HepG2 (cell line): ENCODE measurements around the gene USH2A. TPM values are rescaled to one million over a fixed set of nuclear protein-coding genes. Genes with fewer than 3 reads are reported as not detected.

Experiments
- ATAC-seq: fragments of 200-7000 bp; cut with Tn5 transposase; 3 replicates; pipeline ENCODE4 v1.9.1; 2020; ENCODE audit warnings: mild to moderate bottlenecking, moderate library complexity
- BruUV-seq: library from RNA; stranded (reverse); fragments of 400-500 nt; replicated peaks from 2 replicates; lab custom pipeline; 2021; lab: Mats Ljungman, UMichigan
- CTCF ChIA-PET: fragments of 300-600 bp; formaldehyde crosslinking; extraction: SDS; loops from one replicate; lab custom pipeline; 2021; ENCODE audit warnings: low total read pairs, inconsistent platforms, low intra/inter-chr PET ratio; lab: Yijun Ruan, JAX
- POLR2A ChIA-PET: fragments of 350-600 bp; sonication (Branson Sonifier 250); formaldehyde crosslinking; loops from one replicate; lab custom pipeline; 2020; ENCODE audit warnings: antibody characterized with exemption, inconsistent platforms; lab: Yijun Ruan, JAX
- DNase-seq: peaks from one replicate; pipeline ENCODE4 v3.0.0-alpha.2; 2015; ENCODE audit warnings: low spot score
- FAIRE-seq: peaks from 3 replicates; lab custom pipeline; 2011; peaks lifted over from hg19 to GRCh38; lab: Jason Lieb, UNC
- H2AFZ ChIP-seq: one replicate; pipeline ENCODE4 v1.6.1; 2011; ENCODE audit warnings: low read length, inconsistent platforms
- H3K27ac ChIP-seq: fragments of 300-600 bp; 3 replicates; pipeline ENCODE4 v1.8.0; 2011; ENCODE audit warnings: mixed run types, mild to moderate bottlenecking, mixed read lengths, low read length, inconsistent platforms; ENCODE audit not compliant: insufficient read depth; ENCODE audit errors: extremely low read length
- H3K27me3 ChIP-seq, 2 experiments: fragments of 200-600 bp in 1 of 2; 2 replicates in 1 of 2; 3 replicates in 1 of 2; pipeline versions ENCODE4 v1.6.0 to v1.8.0; 2011; ENCODE audit warnings: low read length in 2 of 2, mild to moderate bottlenecking in 2 of 2, moderate library complexity in 2 of 2, inconsistent platforms in 1 of 2; ENCODE audit not compliant: insufficient read depth in 2 of 2, control insufficient read depth in 1 of 2
- H3K36me3 ChIP-seq, 2 experiments: fragments of 200-600 bp in 1 of 2; replicated peaks in 1 of 2; 2 replicates in 1 of 2; 3 replicates in 1 of 2; pipeline versions ENCODE4 v1.5.1 to v1.8.0; 2011; ENCODE audit warnings: low read length in 2 of 2, inconsistent platforms in 1 of 2; ENCODE audit not compliant: insufficient read depth in 2 of 2, control insufficient read depth in 1 of 2
- H3K4me1 ChIP-seq: 2 replicates; pipeline ENCODE4 v1.5.1; 2012; ENCODE audit warnings: low read length, inconsistent platforms; ENCODE audit not compliant: insufficient read depth
- H3K4me2 ChIP-seq: 2 replicates; pipeline ENCODE4 v1.6.0; 2011; ENCODE audit warnings: low read depth, low read length, inconsistent platforms
- H3K4me3 ChIP-seq, 3 experiments: fragments of 200-600 bp in 1 of 3; sonication (generic), shearing (Covaris generic) in 1 of 3; replicated peaks in 1 of 3; 2 replicates each; pipeline ENCODE4 v1.5.1; 2011 to 2016; ENCODE audit warnings: low read length in 3 of 3, inconsistent platforms in 2 of 3, low read depth in 2 of 3, mild to moderate bottlenecking in 2 of 3, control low read depth in 1 of 3, mixed read lengths in 1 of 3; ENCODE audit not compliant: insufficient read depth in 1 of 3
- H3K79me2 ChIP-seq: one replicate; pipeline ENCODE4 v1.6.1; 2011; ENCODE audit warnings: low read length, inconsistent platforms; ENCODE audit not compliant: insufficient read depth
- H3K9ac ChIP-seq: 2 replicates; pipeline ENCODE4 v1.6.0; 2011; ENCODE audit warnings: mild to moderate bottlenecking, low read depth, low read length, inconsistent platforms; ENCODE audit not compliant: insufficient read depth
- H3K9me3 ChIP-seq: 2 replicates; pipeline ENCODE4 v1.5.1; 2012; ENCODE audit warnings: mild to moderate bottlenecking, low read length
- H4K20me1 ChIP-seq: 2 replicates; pipeline ENCODE4 v1.6.0; 2011; ENCODE audit warnings: inconsistent platforms, mild to moderate bottlenecking, low read length, moderate library complexity; ENCODE audit not compliant: insufficient read depth
- BORCS8-MEF2B ChIP-seq: sonication (generic); formaldehyde crosslinking; IDR thresholded peaks from 2 replicates; pipeline ENCODE4 v1.8.0; 2022; ENCODE audit warnings: mild to moderate bottlenecking, missing genetic modification reagents
- GATAD1 ChIP-seq: IDR thresholded peaks from 2 replicates; pipeline ENCODE4 v1.6.1; 2016; ENCODE audit warnings: missing genetic modification reagents, missing compliant biosample characterization
- MAFK ChIP-seq, 2 experiments: IDR thresholded peaks in 1 of 2; conservative IDR thresholded peaks in 1 of 2; 2 replicates each; pipeline ENCODE4 v1.6.1; 2011; ENCODE audit warnings: improper control_type of control experiment in 2 of 2, low read length in 2 of 2
- NBN ChIP-seq: fragments of 450-650 bp; conservative IDR thresholded peaks from 2 replicates; pipeline ENCODE4 v1.6.1; 2017
- PHB2 ChIP-seq: fragments of 450-650 bp; IDR thresholded peaks from 2 replicates; pipeline ENCODE4 v1.6.1; 2018; ENCODE audit not compliant: partially characterized antibody
- PHF20 ChIP-seq: sonication (generic); formaldehyde crosslinking; IDR thresholded peaks from 2 replicates; pipeline ENCODE4 v1.5.0; 2020; ENCODE audit warnings: mild to moderate bottlenecking, missing genetic modification reagents
- REL ChIP-seq: sonication (generic); formaldehyde crosslinking; conservative IDR thresholded peaks from 2 replicates; pipeline ENCODE4 v1.8.0; 2022; ENCODE audit warnings: mild to moderate bottlenecking, missing genetic modification reagents, moderate library complexity
- RXRA ChIP-seq: sonication (generic); formaldehyde crosslinking; IDR thresholded peaks from 2 replicates; pipeline ENCODE4 v1.5.1; 2020; ENCODE audit warnings: missing genetic modification reagents
- TOE1 ChIP-seq: sonication (generic); formaldehyde crosslinking; IDR thresholded peaks from 2 replicates; pipeline ENCODE4 v1.4.0; 2020; ENCODE audit warnings: mild to moderate bottlenecking, missing genetic modification reagents
- ZBTB8A ChIP-seq: sonication (generic); formaldehyde crosslinking; IDR thresholded peaks from 2 replicates; pipeline ENCODE4 v1.4.0; 2020; ENCODE audit warnings: mild to moderate bottlenecking, low read depth, missing genetic modification reagents, borderline replicate concordance
- ZNF317 ChIP-seq: sonication (generic); formaldehyde crosslinking; IDR thresholded peaks from 2 replicates; pipeline ENCODE4 v1.5.0; 2020; ENCODE audit warnings: mild to moderate bottlenecking, missing genetic modification reagents
- ZNF430 ChIP-seq: sonication (generic); formaldehyde crosslinking; IDR thresholded peaks from 2 replicates; pipeline ENCODE4 v1.9.0; 2021; ENCODE audit warnings: mild to moderate bottlenecking, missing genetic modification reagents
- ZNF446 ChIP-seq: sonication (generic); formaldehyde crosslinking; IDR thresholded peaks from 2 replicates; pipeline ENCODE4 v1.5.0; 2020; ENCODE audit warnings: mild to moderate bottlenecking, missing genetic modification reagents
- ZNF451 ChIP-seq: sonication (generic); formaldehyde crosslinking; IDR thresholded peaks from 2 replicates; pipeline ENCODE4 v1.5.0; 2020; ENCODE audit warnings: mild to moderate bottlenecking, missing genetic modification reagents
- ZNF713 ChIP-seq: sonication (generic); formaldehyde crosslinking; IDR thresholded peaks from 2 replicates; pipeline ENCODE4 v1.4.0; 2020; ENCODE audit warnings: mild to moderate bottlenecking, missing genetic modification reagents
- WGBS: methylation state at CpG from one replicate; pipeline ENCODE4 v1.1.6; 2017; ENCODE audit warnings: low lambda C conversion rate; 5-methylcytosine and 5-hydroxymethylcytosine counted together
- in situ Hi-C: cut with HindIII; loops from 2 replicates; pipeline ENCODE4 v1.10.0; 2017; ENCODE audit warnings: low pct_unique_long_range_greater_than_20kb; ENCODE audit not compliant: extremely low pct_ligation_motif_present
- intact Hi-C: fragments of 100-400 bp; cut with micrococcal nuclease; formaldehyde crosslinking; loops from one replicate; pipeline ENCODE4 v1.10.0; 2022; ENCODE audit not compliant: unreplicated experiment
- polyA plus RNA-seq, 8 experiments: library from polyadenylated mRNA; depleted of rRNA in 3 of 8; stranded (reverse) in 7 of 8; unstranded in 1 of 8; fragments of >200 nt; fragmentation: Illumina TruSeq in 4 of 8; extraction: Trizol in 4 of 8; gene quantifications; 2 replicates each; pipeline versions ENCODE4 v1.2.1 to v1.2.3, GENCODE V29; 2011 to 2016; ENCODE audit warnings: low read depth in 4 of 8, missing spikeins in 1 of 8, mixed read lengths in 1 of 8; ENCODE audit not compliant: insufficient read depth in 1 of 8
- total RNA-seq, 5 experiments: library from RNA; depleted of rRNA; stranded (reverse); fragments of >200 nt; fragmentation: Illumina TruSeq; extraction: Trizol; gene quantifications; 2 replicates each; pipeline ENCODE4 v1.2.3, GENCODE V29; 2016; ENCODE audit warnings: low read depth in 1 of 5
- TF ChIP-seq, protein P1 (sequence below): sonication (generic); formaldehyde crosslinking; IDR thresholded peaks from 2 replicates; pipeline ENCODE4 v1.8.1; 2023; ENCODE audit warnings: mild to moderate bottlenecking, missing genetic modification reagents, borderline replicate concordance
- TF ChIP-seq, protein P2 (sequence below): sonication (generic); formaldehyde crosslinking; IDR thresholded peaks from 2 replicates; pipeline ENCODE4 v1.4.0; 2020; ENCODE audit warnings: missing genetic modification reagents, borderline replicate concordance
- TF ChIP-seq, protein P3 (sequence below): sonication (generic); formaldehyde crosslinking; IDR thresholded peaks from 2 replicates; pipeline ENCODE4 v1.4.0; 2020; ENCODE audit warnings: low read depth, missing genetic modification reagents

USH2A gene
- total and polyA plus RNA-seq, 2 of the 13 experiments (the other 11 are each of a cell fraction or from before 2014, with no cell fraction given) = 0.02 TPM; not detected in 1

DNA sequence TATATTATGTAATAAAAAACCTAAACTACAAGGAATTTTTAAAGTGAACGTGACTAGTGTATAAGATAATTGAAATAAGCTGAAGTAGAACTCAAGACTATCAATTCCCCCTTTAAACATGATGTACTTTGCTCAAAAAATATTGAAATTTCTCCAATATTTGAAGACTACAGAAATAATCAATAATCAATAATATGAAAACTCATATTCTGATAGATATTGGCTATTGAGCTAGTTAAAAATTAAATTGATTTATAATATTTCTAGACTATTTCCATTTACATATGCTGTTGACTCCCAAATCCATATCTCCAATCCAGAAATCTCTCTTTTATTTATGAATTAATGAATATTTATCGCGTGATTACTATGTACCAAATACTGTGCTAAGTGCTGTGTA, 133.2 kb downstream of the USH2A start (continued):
- no peak for TF ChIP-seq ZBTB8A (CRISPR knock-in tag)
- no peak for TF ChIP-seq ZNF451
- no peak for TF ChIP-seq BORCS8-MEF2B
- no peak for TF ChIP-seq TOE1 (CRISPR knock-in tag)
- TF ChIP-seq PHF20 (CRISPR knock-in tag) = no peak
- TF ChIP-seq, all 625 proteins: peak for 0

DNA sequence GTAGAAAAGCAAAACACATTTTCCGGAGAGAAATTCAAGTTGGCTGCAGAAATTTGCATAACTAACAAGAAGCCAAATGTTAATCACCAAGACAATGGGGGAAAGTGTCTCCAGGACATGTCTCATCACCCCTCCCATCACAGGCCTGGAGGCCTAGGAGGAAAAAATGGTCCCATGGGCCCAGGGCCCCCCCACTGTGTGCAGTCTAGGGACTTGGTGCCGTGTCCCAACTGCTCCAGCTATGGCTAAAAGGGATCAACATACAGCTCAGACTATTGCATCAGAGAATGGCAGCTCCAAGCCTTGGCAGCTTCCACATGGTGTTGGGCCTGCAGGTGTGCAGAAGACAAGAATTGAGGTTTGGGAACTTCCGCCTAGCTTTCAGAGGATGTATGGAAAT, 138.2 kb downstream of the USH2A start:
- no peaks in the 10 kb centered on the region for H3K4me1 ChIP-seq
- no peak overlapping the region for H3K27ac ChIP-seq
- FAIRE-seq (no peak), DNase-seq (no peak), ATAC-seq (no peak)
- H3K36me3 ChIP-seq = no peaks in the 10 kb centered on the region
- H2AFZ ChIP-seq = no peak overlapping the region
- in situ Hi-C loops = no loop called here
- intact Hi-C loops = no loop called here
- peaks cover 27% of the 10 kb centered on the region for H3K9me3 ChIP-seq
- no peak overlapping the region for H3K4me3 ChIP-seq
- WGBS = 18% methylated on average over 3 of the region's 3 CpGs
- H3K27me3 ChIP-seq = no peaks in the 10 kb centered on the region
- H3K9ac ChIP-seq = no peak overlapping the region
- BruUV-seq = no TSS peak
- ChIA-PET POLR2A (no interaction called here), CTCF (no interaction called here)
- H3K79me2 ChIP-seq = no peaks in the 10 kb centered on the region
- no peaks in the 10 kb centered on the region for H4K20me1 ChIP-seq
- no peak overlapping the region for H3K4me2 ChIP-seq
- TF ChIP-seq PHF20 (CRISPR knock-in tag) (no peak), ZNF317 (CRISPR knock-in tag) (no peak), PHB2 (no peak), NBN (no peak), ZNF713 (no peak), RXRA (CRISPR knock-in tag) (no peak), GATAD1 (CRISPR knock-in tag) (no peak), REL (no peak), ZNF446 (CRISPR knock-in tag) (no peak), ZNF430 (CRISPR knock-in tag) (no peak), MAFK (conservative IDR thresholded peaks at IDR 0.05 in 1 of 2, IDR thresholded peaks at IDR 0.05 in 1 of 2; ENCODE audit: low read length in 2 of 2) (no peak)
- TF ChIP-seq, protein P1, sequence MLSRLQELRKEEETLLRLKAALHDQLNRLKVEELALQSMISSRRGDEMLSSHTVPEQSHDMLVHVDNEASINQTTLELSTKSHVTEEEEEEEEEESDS (CRISPR knock-in tag) = no peak
- TF ChIP-seq, protein P2, sequence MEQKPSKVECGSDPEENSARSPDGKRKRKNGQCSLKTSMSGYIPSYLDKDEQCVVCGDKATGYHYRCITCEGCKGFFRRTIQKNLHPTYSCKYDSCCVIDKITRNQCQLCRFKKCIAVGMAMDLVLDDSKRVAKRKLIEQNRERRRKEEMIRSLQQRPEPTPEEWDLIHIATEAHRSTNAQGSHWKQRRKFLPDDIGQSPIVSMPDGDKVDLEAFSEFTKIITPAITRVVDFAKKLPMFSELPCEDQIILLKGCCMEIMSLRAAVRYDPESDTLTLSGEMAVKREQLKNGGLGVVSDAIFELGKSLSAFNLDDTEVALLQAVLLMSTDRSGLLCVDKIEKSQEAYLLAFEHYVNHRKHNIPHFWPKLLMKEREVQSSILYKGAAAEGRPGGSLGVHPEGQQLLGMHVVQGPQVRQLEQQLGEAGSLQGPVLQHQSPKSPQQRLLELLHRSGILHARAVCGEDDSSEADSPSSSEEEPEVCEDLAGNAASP = no peak
- TF ChIP-seq, protein P3, sequence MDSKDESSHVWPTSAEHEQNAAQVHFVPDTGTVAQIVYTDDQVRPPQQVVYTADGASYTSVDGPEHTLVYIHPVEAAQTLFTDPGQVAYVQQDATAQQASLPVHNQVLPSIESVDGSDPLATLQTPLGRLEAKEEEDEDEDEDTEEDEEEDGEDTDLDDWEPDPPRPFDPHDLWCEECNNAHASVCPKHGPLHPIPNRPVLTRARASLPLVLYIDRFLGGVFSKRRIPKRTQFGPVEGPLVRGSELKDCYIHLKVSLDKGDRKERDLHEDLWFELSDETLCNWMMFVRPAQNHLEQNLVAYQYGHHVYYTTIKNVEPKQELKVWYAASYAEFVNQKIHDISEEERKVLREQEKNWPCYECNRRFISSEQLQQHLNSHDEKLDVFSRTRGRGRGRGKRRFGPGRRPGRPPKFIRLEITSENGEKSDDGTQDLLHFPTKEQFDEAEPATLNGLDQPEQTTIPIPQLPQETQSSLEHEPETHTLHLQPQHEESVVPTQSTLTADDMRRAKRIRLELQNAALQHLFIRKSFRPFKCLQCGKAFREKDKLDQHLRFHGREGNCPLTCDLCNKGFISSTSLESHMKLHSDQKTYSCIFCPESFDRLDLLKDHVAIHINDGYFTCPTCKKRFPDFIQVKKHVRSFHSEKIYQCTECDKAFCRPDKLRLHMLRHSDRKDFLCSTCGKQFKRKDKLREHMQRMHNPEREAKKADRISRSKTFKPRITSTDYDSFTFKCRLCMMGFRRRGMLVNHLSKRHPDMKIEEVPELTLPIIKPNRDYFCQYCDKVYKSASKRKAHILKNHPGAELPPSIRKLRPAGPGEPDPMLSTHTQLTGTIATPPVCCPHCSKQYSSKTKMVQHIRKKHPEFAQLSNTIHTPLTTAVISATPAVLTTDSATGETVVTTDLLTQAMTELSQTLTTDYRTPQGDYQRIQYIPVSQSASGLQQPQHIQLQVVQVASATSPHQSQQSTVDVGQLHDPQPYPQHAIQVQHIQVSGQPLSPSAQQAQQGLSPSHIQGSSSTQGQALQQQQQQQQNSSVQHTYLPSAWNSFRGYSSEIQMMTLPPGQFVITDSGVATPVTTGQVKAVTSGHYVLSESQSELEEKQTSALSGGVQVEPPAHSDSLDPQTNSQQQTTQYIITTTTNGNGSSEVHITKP = no peak
